KMS-11 (cell line): ENCODE results near the gene USP35.

ENCODE experiments used
- H2AFZ ChIP-seq: fragments of 200-600 bp; sonication (generic); 2 replicates; pipeline ENCODE4 v1.6.1; 2016; ENCODE audit warnings: antibody characterized with exemption, mixed run types, low read depth
- H3K27ac ChIP-seq: fragments of 200-600 bp; sonication (generic); 2 replicates; pipeline ENCODE4 v1.6.1; 2016; ENCODE audit warnings: mild to moderate bottlenecking, mixed run types
- H3K27me3 ChIP-seq: fragments of 200-600 bp; sonication (generic); 2 replicates; pipeline ENCODE4 v1.6.1; 2017; ENCODE audit warnings: mild to moderate bottlenecking, low read depth, mixed run types, moderate library complexity; ENCODE audit not compliant: insufficient read depth
- H3K36me3 ChIP-seq: fragments of 200-600 bp; sonication (generic); 2 replicates; pipeline ENCODE4 v1.6.1; 2017; ENCODE audit warnings: mild to moderate bottlenecking, mixed run types; ENCODE audit not compliant: insufficient read depth
- H3K4me1 ChIP-seq: fragments of 200-600 bp; sonication (generic); 2 replicates; pipeline ENCODE4 v1.6.1; 2016; ENCODE audit warnings: mild to moderate bottlenecking, low read depth, mixed run types; ENCODE audit not compliant: poor library complexity, severe bottlenecking
- H3K4me2 ChIP-seq: fragments of 200-600 bp; sonication (generic); 2 replicates; pipeline ENCODE4 v1.7.0; 2016; ENCODE audit warnings: mild to moderate bottlenecking, mixed run types
- H3K4me3 ChIP-seq: fragments of 200-600 bp; sonication (generic); IDR thresholded peaks from 2 replicates; pipeline ENCODE4 v1.6.1; 2017; ENCODE audit warnings: low read depth, low read length, mixed read lengths; ENCODE audit not compliant: insufficient read depth
- H3K79me2 ChIP-seq: fragments of 200-600 bp; sonication (generic); 2 replicates; pipeline ENCODE4 v1.6.1; 2016; ENCODE audit warnings: low read depth, mixed run types; ENCODE audit not compliant: insufficient read depth
- H3K9ac ChIP-seq: fragments of 200-600 bp; sonication (generic); 2 replicates; pipeline ENCODE4 v1.6.1; 2016; ENCODE audit warnings: mild to moderate bottlenecking, mixed run types
- H4K20me1 ChIP-seq: fragments of 200-600 bp; sonication (generic); 2 replicates; pipeline ENCODE4 v1.6.1; 2016; ENCODE audit warnings: mild to moderate bottlenecking, mixed run types; ENCODE audit not compliant: insufficient read depth
- CTCF ChIP-seq: fragments of 200-600 bp; sonication (generic); conservative IDR thresholded peaks from 2 replicates; pipeline ENCODE4 v1.6.1; 2017; ENCODE audit warnings: low read depth, mild to moderate bottlenecking, antibody characterized with exemption, low read length, moderate library complexity, mixed read lengths

The USP35 gene

GRCh38 chr11:78189851-78190250 lies 1.1 kb downstream of the USP35 start:
- no peaks in the 10 kb centered on the region for H3K79me2 ChIP-seq
- no peak overlapping the region for H3K27ac ChIP-seq
- H4K20me1 ChIP-seq = no peaks in the 10 kb centered on the region
- H3K9ac ChIP-seq = no peak overlapping the region
- peaks cover 19% of the 10 kb centered on the region for H3K4me1 ChIP-seq
- no peak for TF ChIP-seq CTCF
- no peaks in the 10 kb centered on the region for H3K36me3 ChIP-seq
- H3K4me3 ChIP-seq = no peak overlapping the region
- peak overlapping the region; percentile 83; the same call in 1 of the 2 replicates for H3K4me2 ChIP-seq
- no peak overlapping the region for H2AFZ ChIP-seq
- H3K27me3 ChIP-seq = no peaks in the 10 kb centered on the region

- Histone ChIP-seq H3K27ac (no peak overlapping the region), H4K20me1 (no peaks in the 10 kb centered on the region), H3K4me2 (peak overlapping the region; percentile 83; the same call in 1 of the 2 replicates), H3K9ac (no peak overlapping the region), H3K36me3 (no peaks in the 10 kb centered on the region), H3K4me1 (peaks cover 19% of the 10 kb centered on the region), H3K79me2 (no peaks in the 10 kb centered on the region), H2AFZ (no peak overlapping the region), H3K4me3 (no peak overlapping the region), H3K27me3 (no peaks in the 10 kb centered on the region)
- no peak for TF ChIP-seq CTCF
Measured at GRCh38 chr11:78190374-78190773, 1.7 kb downstream of the USP35 start.

GRCh38 chr11:78190871-78191538 lies 2.3 kb downstream of the USP35 start:
- peaks cover 19% of the 10 kb centered on the region for H3K4me1 ChIP-seq
- no peak overlapping the region for H2AFZ ChIP-seq
- H3K27me3 ChIP-seq = no peaks in the 10 kb centered on the region
- H3K36me3 ChIP-seq = no peaks in the 10 kb centered on the region
- H3K4me3 ChIP-seq = no peak overlapping the region
- no peak overlapping the region for H3K4me2 ChIP-seq
- no peak overlapping the region for H3K27ac ChIP-seq
- H3K9ac ChIP-seq = no peak overlapping the region
- no peak for TF ChIP-seq CTCF
- no peaks in the 10 kb centered on the region for H3K79me2 ChIP-seq
- no peaks in the 10 kb centered on the region for H4K20me1 ChIP-seq

- H3K27me3 ChIP-seq = no peaks in the 10 kb centered on the region
- H3K27ac ChIP-seq = no peak overlapping the region
- no peak overlapping the region for H2AFZ ChIP-seq
- H4K20me1 ChIP-seq = no peaks in the 10 kb centered on the region
- H3K4me3 ChIP-seq = no peak overlapping the region
- H3K9ac ChIP-seq = no peak overlapping the region
- H3K79me2 ChIP-seq = no peaks in the 10 kb centered on the region
- H3K36me3 ChIP-seq = no peaks in the 10 kb centered on the region
- TF ChIP-seq CTCF = no peak
- H3K4me2 ChIP-seq = no peak overlapping the region
- H3K4me1 ChIP-seq = peaks cover 19% of the 10 kb centered on the region
Measured at GRCh38 chr11:78192223-78192719, 3.6 kb downstream of the USP35 start.
